ENCODE measurements around the gene BIRC7. TPM values are rescaled to one million over a fixed set of nuclear protein-coding genes. Genes with fewer than 3 reads are reported as not detected.

Gene BIRC7
- total RNA-seq (ENCODE audit: low replicate concordance) = 0.09 and 0.25 TPM in 2 replicates

GRCh38 chr20:63235399-63235983 is at the start of gene BIRC7:
TSS of gene BIRC7 (plus strand) at chr20:63235905. CDS start at chr20:63236097, 192 bp downstream.
- DNase-seq (ENCODE audit: low read depth) = no peak
- H3K4me3 ChIP-seq (ENCODE audit: low read depth, low read length) = no peak within 1 kb of the TSS
- TF ChIP-seq CTCF (IDR thresholded peaks at IDR 0.05; ENCODE audit: insufficient read depth, low read length) = no peak

- no peak overlapping the region for H3K4me3 ChIP-seq (ENCODE audit: low read depth, low read length)
- no peak for DNase-seq (ENCODE audit: low read depth)
- TF ChIP-seq CTCF (IDR thresholded peaks at IDR 0.05; ENCODE audit: insufficient read depth, low read length) = no peak
Measured at GRCh38 chr20:63186084-63186483, 49.6 kb upstream of the BIRC7 start.

- no peak overlapping the region for H3K4me3 ChIP-seq (ENCODE audit: low read depth, low read length)
- DNase-seq (ENCODE audit: low read depth) = peak; percentile 13
- TF ChIP-seq CTCF (IDR thresholded peaks at IDR 0.05; ENCODE audit: insufficient read depth, low read length) = no peak
Measured at GRCh38 chr20:63186528-63187316, 49.0 kb upstream of the BIRC7 start.

GRCh38 chr20:63187338-63188158 is 48.2 kb upstream of the BIRC7 start:
- TF ChIP-seq CTCF (IDR thresholded peaks at IDR 0.05; ENCODE audit: insufficient read depth, low read length) = no peak
- DNase-seq (ENCODE audit: low read depth) = no peak

GRCh38 chr20:63188159-63188442 is 47.6 kb upstream of the BIRC7 start:
- no peak for DNase-seq (ENCODE audit: low read depth)
- TF ChIP-seq CTCF (IDR thresholded peaks at IDR 0.05; ENCODE audit: insufficient read depth, low read length) = no peak

More at GRCh38 chr20:63187338-63188158, 48.2 kb upstream of the BIRC7 start:
- H3K4me3 ChIP-seq (ENCODE audit: low read depth, low read length) = no peak overlapping the region

GRCh38 chr20:63188641-63189321 is 46.9 kb upstream of the BIRC7 start:
- no peak for TF ChIP-seq CTCF (IDR thresholded peaks at IDR 0.05; ENCODE audit: insufficient read depth, low read length)
- DNase-seq (ENCODE audit: low read depth) = no peak

More at GRCh38 chr20:63188159-63188442, 47.6 kb upstream of the BIRC7 start:
- H3K4me3 ChIP-seq (ENCODE audit: low read depth, low read length) = no peak overlapping the region

More at GRCh38 chr20:63188641-63189321, 46.9 kb upstream of the BIRC7 start:
- H3K4me3 ChIP-seq (ENCODE audit: low read depth, low read length) = no peak overlapping the region

Measured in fibroblast of the aortic adventitia (primary cell).